Activated gamma-delta T cell treated with Interleukin-2 at 50 U/mL for 16 hours (primary cell): ENCODE results near the gene FBXO9.

Source experiments
- DNase-seq: peaks from one replicate; pipeline ENCODE4 v3.0.0-alpha.2; 2020

Gene FBXO9

DNA sequence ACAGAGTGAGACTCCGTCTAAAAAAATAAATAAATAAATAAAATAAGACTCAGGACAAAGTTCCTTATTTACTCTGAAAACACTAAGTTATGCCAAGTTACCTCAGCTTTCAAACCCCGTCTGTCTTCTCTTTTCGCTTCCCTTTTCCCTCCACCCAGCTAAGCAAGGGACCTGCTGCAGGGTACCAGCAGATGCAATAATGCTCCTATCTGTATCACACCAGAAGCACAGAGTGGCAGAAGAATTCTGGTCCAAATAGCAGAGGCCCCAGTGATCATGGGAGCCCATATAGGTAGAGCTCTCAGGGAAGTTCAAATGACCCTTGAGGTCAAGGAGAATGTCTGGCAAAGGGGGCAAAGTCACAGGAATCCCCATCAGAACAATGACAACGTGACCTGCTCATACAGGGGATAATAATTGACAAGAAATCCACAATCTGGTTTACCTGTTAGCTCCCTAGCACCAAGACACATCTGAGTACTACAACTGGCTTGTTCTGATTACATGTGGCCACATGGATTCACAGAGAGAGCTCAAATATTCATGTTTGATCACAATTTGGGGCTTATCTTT lies 74.7 kb downstream of the FBXO9 start:
- no peak for DNase-seq

DNA sequence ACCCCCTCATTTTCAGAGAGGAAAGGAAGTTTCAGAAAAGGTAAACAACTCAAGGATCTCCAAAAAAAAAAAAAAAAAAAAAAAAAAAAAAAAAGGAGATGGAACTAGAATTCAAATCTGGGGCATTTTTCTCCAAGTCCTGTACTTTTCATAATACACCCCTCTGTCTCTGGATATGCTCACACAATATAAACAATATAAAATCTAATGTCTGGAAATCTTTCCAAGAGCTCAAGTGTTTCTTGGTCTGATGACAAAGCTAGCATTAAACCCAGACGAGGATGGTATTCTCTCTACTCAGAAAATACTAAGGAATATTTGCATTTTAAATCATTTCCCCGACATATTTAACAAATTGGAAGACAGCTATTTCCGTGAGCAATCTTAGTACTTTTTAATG lies 77.6 kb downstream of the FBXO9 start:
- no peak for DNase-seq

DNA sequence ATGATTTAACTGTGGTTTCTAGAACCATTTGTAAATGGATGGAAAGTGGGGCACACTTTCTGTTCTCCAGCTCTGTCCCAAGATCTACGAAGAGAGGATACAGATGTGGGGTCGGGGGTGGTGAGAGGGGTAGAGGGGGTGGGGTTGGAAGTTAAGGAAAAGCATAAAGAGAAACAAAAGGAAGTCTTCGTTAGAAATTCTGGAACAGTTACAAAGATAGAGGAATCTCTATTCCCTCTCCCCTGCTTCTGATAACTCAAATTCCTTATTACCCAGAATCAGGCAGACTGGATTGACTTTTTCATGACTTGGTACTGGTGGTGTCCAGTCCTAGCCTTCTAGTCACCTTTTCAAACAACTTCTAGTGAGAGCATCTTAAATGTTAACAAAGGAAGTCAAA lies 78.5 kb downstream of the FBXO9 start:
- no peak for DNase-seq

DNA sequence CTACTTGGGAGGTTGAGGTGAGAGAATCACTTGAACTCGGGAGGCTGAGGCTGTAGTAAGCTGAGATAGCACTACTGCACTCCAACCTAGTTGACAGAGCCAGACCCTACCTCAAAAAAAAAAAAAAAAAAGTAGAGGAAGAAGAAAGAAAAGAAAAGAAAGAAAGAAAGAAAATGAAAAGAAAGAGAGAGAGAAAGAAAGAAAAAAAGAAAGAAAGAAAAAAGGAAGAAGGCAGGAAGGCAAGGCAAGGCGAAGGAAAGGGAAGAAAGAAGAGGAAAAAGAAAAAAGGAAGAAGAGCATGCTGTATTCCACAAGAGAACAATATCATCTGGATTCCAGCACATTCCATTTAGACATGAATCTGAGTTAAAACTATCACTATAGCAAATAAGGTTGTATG lies 79.6 kb downstream of the FBXO9 start:
- DNase-seq: no peak

DNA sequence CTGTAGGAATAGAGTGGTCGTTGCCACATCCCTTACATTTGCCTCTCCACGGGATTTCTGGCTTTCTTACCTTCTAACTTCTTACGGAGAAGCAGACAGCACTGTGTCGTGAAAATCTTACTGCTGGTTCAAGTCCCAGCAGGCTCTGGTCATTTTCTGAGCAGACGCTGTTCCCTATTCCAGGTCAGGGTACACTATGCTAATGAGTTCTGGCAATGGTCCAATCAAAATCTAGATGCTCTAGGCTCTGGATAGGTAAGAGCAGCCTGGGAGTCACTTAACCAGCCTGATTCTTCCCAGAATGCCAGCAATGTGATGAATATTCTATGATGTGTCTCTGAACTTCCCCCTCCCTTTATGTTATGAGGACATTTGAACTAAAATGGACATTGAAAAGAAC lies 83.5 kb downstream of the FBXO9 start, which contains the start of gene GCM1:
TSS of gene GCM1 (minus strand) at position 158 of the 400 bp plus-strand sequence. CDS start 3,209 bp downstream, outside the sequence.
- DNase-seq: no peak
